GM23338 (cell line): ENCODE data around the gene COG2. TPM values are rescaled to one million over a fixed set of nuclear protein-coding genes. Genes with fewer than 3 reads are reported as not detected.

Source experiments
- ATAC-seq: fragments of 200-7000 bp; cut with Tn5 transposase; 3 replicates; pipeline ENCODE4 v1.9.1; 2020
- DNase-seq: peaks from one replicate; pipeline ENCODE4 v3.0.0-alpha.2; 2015; ENCODE audit warnings: low spot score
- H2AFZ ChIP-seq: fragments of 200-600 bp; sonication (generic); 2 replicates; pipeline ENCODE4 v1.8.0; 2016; ENCODE audit warnings: antibody characterized with exemption, mild to moderate bottlenecking, moderate library complexity
- H3F3A ChIP-seq: fragments of 200-600 bp; sonication (generic); replicated peaks from 2 replicates; pipeline ENCODE4 v1.8.0; 2017; ENCODE audit warnings: antibody characterized with exemption, mixed run types, low read depth
- H3K27ac ChIP-seq: fragments of 200-600 bp; sonication (generic); 2 replicates; pipeline ENCODE4 v1.6.1; 2016; ENCODE audit warnings: low read depth
- H3K27me3 ChIP-seq: fragments of 200-600 bp; sonication (generic); 2 replicates; pipeline ENCODE4 v1.8.0; 2016; ENCODE audit warnings: mild to moderate bottlenecking, mixed run types, moderate library complexity; ENCODE audit not compliant: insufficient read depth
- H3K36me3 ChIP-seq: fragments of 200-600 bp; sonication (generic); 2 replicates; pipeline ENCODE4 v1.8.0; 2016; ENCODE audit warnings: mild to moderate bottlenecking; ENCODE audit not compliant: insufficient read depth
- H3K4me1 ChIP-seq: fragments of 200-600 bp; sonication (generic); 2 replicates; pipeline ENCODE4 v1.8.0; 2016; ENCODE audit warnings: mild to moderate bottlenecking, moderate library complexity; ENCODE audit not compliant: insufficient read depth
- H3K4me2 ChIP-seq: fragments of 200-600 bp; sonication (generic); 2 replicates; pipeline ENCODE4 v1.7.1; 2017; ENCODE audit warnings: mixed run types
- H3K4me3 ChIP-seq: fragments of 200-600 bp; sonication (generic); 2 replicates; pipeline ENCODE4 v1.6.1; 2016; ENCODE audit warnings: mixed run types
- H3K79me2 ChIP-seq: fragments of 200-600 bp; sonication (generic); replicated peaks from 2 replicates; pipeline ENCODE4 v1.8.0; 2017; ENCODE audit warnings: mild to moderate bottlenecking; ENCODE audit not compliant: insufficient read depth
- H3K9me2 ChIP-seq: fragments of 200-600 bp; sonication (generic); 2 replicates; pipeline ENCODE4 v1.8.0; 2017; ENCODE audit not compliant: insufficient read depth
- H4K20me1 ChIP-seq: fragments of 200-600 bp; sonication (generic); replicated peaks from 2 replicates; pipeline ENCODE4 v1.8.0; 2017; ENCODE audit warnings: mild to moderate bottlenecking; ENCODE audit not compliant: insufficient read depth
- H3K27ac Mint-ChIP-seq: 2 replicates; pipeline ENCODE4 v1.8.0; 2020; ENCODE audit warnings: inconsistent platforms, mild to moderate bottlenecking, moderate library complexity, mixed read lengths
- H3K27me3 Mint-ChIP-seq: 3 replicates; pipeline ENCODE4 v1.8.0; 2022; ENCODE audit warnings: low read depth, mild to moderate bottlenecking, moderate library complexity, mixed read lengths, inconsistent platforms; ENCODE audit not compliant: insufficient read depth, poor library complexity
- H3K36me3 Mint-ChIP-seq: 3 replicates; pipeline ENCODE4 v1.8.0; 2021; ENCODE audit warnings: low read depth, mild to moderate bottlenecking, inconsistent platforms, moderate library complexity, mixed read lengths
- H3K4me1 Mint-ChIP-seq: 3 replicates; pipeline ENCODE4 v1.8.0; 2020; ENCODE audit warnings: mild to moderate bottlenecking, inconsistent platforms, mixed read lengths
- H3K4me3 Mint-ChIP-seq: 3 replicates; pipeline ENCODE4 v1.8.0; 2021; ENCODE audit warnings: moderate library complexity, mild to moderate bottlenecking, inconsistent platforms, mixed read lengths
- H3K9me3 Mint-ChIP-seq: 3 replicates; pipeline ENCODE4 v1.8.0; 2020; ENCODE audit warnings: moderate library complexity, mild to moderate bottlenecking, inconsistent platforms, mixed read lengths
- CREB1 ChIP-seq: fragments of 250-450 bp; sonication (Bioruptor Pico); IDR thresholded peaks from 2 replicates; pipeline ENCODE4 v1.5.0; 2020; ENCODE audit warnings: low read depth, mild to moderate bottlenecking, moderate library complexity
- CTCF ChIP-seq, 2 experiments: fragments of 200-600 bp in 1 of 2; sonication (generic) in 1 of 2; conservative IDR thresholded peaks; 2 replicates each; pipeline versions ENCODE4 v1.5.1 to v1.6.1; 2016 to 2017; ENCODE audit warnings: antibody characterized with exemption in 2 of 2, low read depth in 2 of 2, mild to moderate bottlenecking in 2 of 2, moderate library complexity in 1 of 2
- ETS1 ChIP-seq: IDR thresholded peaks from 2 replicates; pipeline ENCODE4 v1.6.1; 2016; ENCODE audit warnings: antibody characterized with exemption
- EZH2 ChIP-seq: fragments of 200-600 bp; sonication (generic); IDR thresholded peaks from one replicate; pipeline ENCODE4 v1.8.0; 2017; ENCODE audit warnings: antibody characterized with exemption, mild to moderate bottlenecking, low read depth; ENCODE audit not compliant: unreplicated experiment
- EZH2phosphoT487 ChIP-seq: fragments of 200-600 bp; sonication (generic); IDR thresholded peaks from one replicate; pipeline ENCODE4 v1.8.1; 2018; ENCODE audit warnings: antibody characterized with exemption; ENCODE audit not compliant: unreplicated experiment
- JUNB ChIP-seq: IDR thresholded peaks from one replicate; pipeline ENCODE4 v1.6.1; 2016; ENCODE audit warnings: antibody characterized with exemption; ENCODE audit not compliant: unreplicated experiment
- NANOG ChIP-seq: IDR thresholded peaks from 2 replicates; pipeline ENCODE4 v1.6.1; 2016; ENCODE audit warnings: antibody characterized with exemption, borderline replicate concordance
- POLR2AphosphoS5 ChIP-seq: IDR thresholded peaks from 2 replicates; pipeline ENCODE4 v1.6.1; 2016; ENCODE audit warnings: antibody characterized with exemption, low read depth
- REST ChIP-seq: IDR thresholded peaks from one replicate; pipeline ENCODE4 v1.6.1; 2018; ENCODE audit warnings: antibody characterized with exemption; ENCODE audit not compliant: unreplicated experiment
- STAT1 ChIP-seq: IDR thresholded peaks from one replicate; pipeline ENCODE4 v1.6.1; 2016; ENCODE audit warnings: antibody characterized with exemption; ENCODE audit not compliant: unreplicated experiment
- ZNF114 ChIP-seq: fragments of 250-450 bp; sonication (Bioruptor Pico); IDR thresholded peaks from 2 replicates; pipeline ENCODE4 v1.5.0; 2020; ENCODE audit warnings: mild to moderate bottlenecking, moderate library complexity
- ZNF331 ChIP-seq: fragments of 250-450 bp; sonication (Bioruptor Pico); IDR thresholded peaks from 2 replicates; pipeline ENCODE4 v1.5.0; 2020; ENCODE audit warnings: low read depth, mild to moderate bottlenecking, moderate library complexity
- polyA plus RNA-seq: library from polyadenylated mRNA; unstranded; fragments of >200 nt; fragmentation: Nextera tagmentation; extraction: Ambion mirVana; gene quantifications from 2 replicates; pipeline ENCODE4 v1.2.1, GENCODE V29; 2016
- total RNA-seq: library from RNA; depleted of rRNA; stranded (reverse); fragments of >200 nt; shearing (Covaris generic); gene quantifications from 2 replicates; pipeline ENCODE4 v1.2.3, GENCODE V29; 2014

The COG2 gene
- total and polyA plus RNA-seq, 2 experiments from 2014 or later = 35.8 to 38.5 TPM

GRCh38 chr1:230668227-230668626, 25.9 kb downstream of the COG2 start:
- Mint-ChIP-seq H3K4me1 (no peaks in the 10 kb centered on the region), H3K27ac (no peak overlapping the region), H3K27me3 (peaks cover 3% of the 10 kb centered on the region), H3K9me3 (no peaks in the 10 kb centered on the region), H3K36me3 (peaks cover 47% of the 10 kb centered on the region), H3K4me3 (no peak overlapping the region)
- ATAC-seq = no peak
- Histone ChIP-seq H2AFZ (no peak overlapping the region), H4K20me1 (0 out of 2 replicates have a peak, but pooled peaks cover 2% of the 10 kb centered on the region), H3K4me1 (no peaks in the 10 kb centered on the region), H3K4me3 (no peak overlapping the region), H3K27me3 (no peaks in the 10 kb centered on the region), H3K27ac (no peak overlapping the region), H3K36me3 (peaks cover 30% of the 10 kb centered on the region), H3K4me2 (no peak overlapping the region), H3K79me2 (no peaks in the 10 kb centered on the region), H3F3A (no peaks in the 10 kb centered on the region), H3K9me2 (no peaks in the 10 kb centered on the region)
- no peak for DNase-seq
- no peak for TF ChIP-seq EZH2
- TF ChIP-seq ZNF331 (CRISPR knock-in tag) = no peak
- TF ChIP-seq EZH2phosphoT487 = no peak

- no peaks in the 10 kb centered on the region for H3K4me1 ChIP-seq
- H3K9me2 ChIP-seq = no peaks in the 10 kb centered on the region
- H2AFZ ChIP-seq = no peak overlapping the region
- no peak for ATAC-seq
- no peaks in the 10 kb centered on the region for H3K27me3 ChIP-seq
- H3K4me2 ChIP-seq = no peak overlapping the region
- DNase-seq = no peak
- TF ChIP-seq REST (no peak), POLR2AphosphoS5 (no peak), STAT1 (no peak), CREB1 (CRISPR knock-in tag) (no peak), JUNB (no peak), EZH2phosphoT487 (no peak), ETS1 (no peak), ZNF114 (no peak), NANOG (no peak), ZNF331 (CRISPR knock-in tag) (no peak), CTCF (conservative IDR thresholded peaks at IDR 0.05; ENCODE audit: low read depth in 2 of 2) (no peak)
- no peak overlapping the region for H3K4me3 ChIP-seq
- Mint-ChIP-seq H3K9me3 (no peaks in the 10 kb centered on the region), H3K27me3 (peaks cover 3% of the 10 kb centered on the region), H3K36me3 (peaks cover 43% of the 10 kb centered on the region), H3K4me1 (no peaks in the 10 kb centered on the region), H3K27ac (no peak overlapping the region), H3K4me3 (no peak overlapping the region)
- H3F3A ChIP-seq = no peaks in the 10 kb centered on the region
- H3K79me2 ChIP-seq = no peaks in the 10 kb centered on the region
- H4K20me1 ChIP-seq = no peaks in the 10 kb centered on the region
- H3K27ac ChIP-seq = no peak overlapping the region
- peaks cover 27% of the 10 kb centered on the region for H3K36me3 ChIP-seq
Measured at GRCh38 chr1:230669543-230669942, 27.3 kb downstream of the COG2 start.
